Measurements from ENCODE around the gene PCSK7.
"Not testable (repeated sequence)": the region's sequence is repeated elsewhere in the genome, so short reads cannot be mapped to it uniquely, and the experiment has no call there.

The PCSK7 gene

DNA sequence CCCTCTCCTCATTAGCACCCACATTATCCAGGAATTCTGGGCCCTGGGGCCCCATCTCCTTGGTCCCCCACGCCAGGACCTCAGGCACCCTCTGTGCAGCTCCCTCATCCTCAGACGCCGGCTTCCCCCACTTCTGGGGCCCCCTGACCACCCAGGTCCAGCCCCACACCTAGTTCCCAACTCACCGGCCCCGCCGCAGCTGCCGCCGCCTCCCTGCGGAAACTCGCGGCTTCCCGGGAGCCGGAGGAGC is at the start of gene PCSK7:
Gene PCSK7, minus strand, starts transcription at position 232 of the 250 bp plus-strand sequence. CDS start 2,229 bp downstream, outside the sequence.
- no peak for DNase-seq

DNA sequence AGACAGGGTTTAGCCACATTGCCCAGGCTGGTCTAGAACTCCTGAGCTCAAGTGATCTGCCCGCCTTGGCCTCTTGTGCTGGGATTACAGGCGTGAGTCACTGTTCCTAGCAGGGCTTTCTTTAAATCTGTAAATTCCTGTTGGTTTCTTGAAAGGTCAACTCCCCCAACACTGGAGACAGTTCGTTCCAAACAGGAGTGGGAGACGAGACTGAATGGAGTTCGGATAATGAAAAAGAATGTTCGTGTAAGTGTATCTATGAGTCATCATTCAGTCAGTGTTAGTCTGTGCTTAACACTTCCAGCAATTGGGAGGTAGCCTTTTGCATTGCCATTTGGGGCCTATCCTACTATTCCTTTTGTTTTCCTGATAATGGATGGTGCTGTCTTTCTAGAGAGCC is 49.3 kb upstream of the PCSK7 start:
- no peak for DNase-seq

- peak; percentile 40 for DNase-seq
Measured at GRCh38 chr11:117279711-117280376, 48.0 kb upstream of the PCSK7 start.

DNA sequence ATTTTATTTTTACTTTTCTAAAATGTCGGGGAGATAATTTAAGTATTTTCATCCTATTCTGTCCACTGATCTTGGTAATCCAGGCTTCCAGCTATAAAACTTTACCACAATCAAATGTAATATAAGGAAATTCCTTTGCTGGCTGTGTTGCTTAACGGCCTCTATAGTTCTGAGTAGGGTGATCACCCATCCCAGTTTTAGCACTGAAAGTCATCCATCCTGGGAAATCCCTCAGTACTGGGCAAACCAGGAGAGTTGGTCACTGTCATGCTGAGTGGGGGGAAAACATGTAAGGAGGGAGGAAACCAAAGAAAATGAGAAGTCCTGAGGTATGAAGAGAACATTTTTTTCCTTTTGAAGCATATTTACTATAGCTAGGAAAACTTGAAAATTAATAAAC is 46.5 kb upstream of the PCSK7 start:
- no peak for DNase-seq

DNA sequence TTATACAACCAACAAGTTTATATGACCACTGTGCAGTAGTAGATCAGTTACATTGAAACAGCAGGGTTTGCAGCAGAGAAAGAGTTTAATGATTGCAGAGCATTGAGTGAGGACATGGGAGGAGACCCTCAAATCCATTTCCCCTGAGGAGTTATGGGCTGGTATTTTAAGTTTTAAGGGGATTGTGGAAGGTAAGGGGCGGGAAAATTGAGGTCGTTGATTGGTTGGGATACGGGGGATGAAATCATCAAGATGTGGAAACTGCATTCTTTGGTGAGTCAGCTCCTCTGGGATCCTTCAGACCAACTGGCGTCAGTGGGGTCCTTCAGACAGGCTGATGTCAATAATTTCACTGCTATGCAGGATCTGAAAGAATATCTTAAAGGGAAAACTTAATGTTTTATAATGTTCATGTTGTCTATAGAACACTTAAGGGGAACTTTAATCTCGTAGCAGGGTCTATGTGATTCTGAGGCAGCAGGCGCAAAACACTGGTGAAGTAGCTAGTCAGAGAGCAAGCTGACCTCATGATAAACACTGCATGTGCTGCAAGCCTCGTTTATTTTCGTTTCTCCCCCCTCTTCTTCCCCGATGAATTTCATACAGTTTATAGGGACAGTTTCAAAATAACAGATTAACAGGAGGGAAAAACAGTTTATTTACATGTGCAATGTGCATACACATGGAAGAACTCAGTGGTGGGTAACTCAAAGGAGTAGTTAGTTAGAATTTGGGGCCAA is 41.8 kb upstream of the PCSK7 start:
- DNase-seq, result no peak

GRCh38 chr11:117272175-117272574 is 40.3 kb upstream of the PCSK7 start:
- not testable (repeated sequence) for DNase-seq

GRCh38 chr11:117271208-117271607 is 39.3 kb upstream of the PCSK7 start:
- DNase-seq, result no peak

GRCh38 chr11:117269856-117270255 is 38.0 kb upstream of the PCSK7 start:
- DNase-seq, result no peak

DNA sequence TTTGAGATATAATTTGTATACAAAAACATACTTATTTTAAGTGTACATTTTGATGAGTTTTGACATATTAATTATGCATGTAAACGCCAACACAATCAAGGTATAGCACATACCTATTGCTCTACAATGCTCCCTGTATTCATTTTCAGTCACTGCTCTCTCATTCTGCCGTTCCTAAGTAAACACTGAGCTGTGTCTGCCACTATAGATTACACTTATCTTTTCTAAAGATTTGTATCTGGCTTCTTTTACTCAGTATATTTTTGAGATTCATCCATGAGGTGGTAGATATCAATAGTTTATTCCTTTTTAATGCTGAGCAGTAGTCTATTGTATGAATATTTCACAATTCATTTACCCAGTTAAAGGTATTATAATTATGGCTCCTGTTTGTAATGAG is 33.9 kb upstream of the PCSK7 start:
- DNase-seq, result no peak

DNA sequence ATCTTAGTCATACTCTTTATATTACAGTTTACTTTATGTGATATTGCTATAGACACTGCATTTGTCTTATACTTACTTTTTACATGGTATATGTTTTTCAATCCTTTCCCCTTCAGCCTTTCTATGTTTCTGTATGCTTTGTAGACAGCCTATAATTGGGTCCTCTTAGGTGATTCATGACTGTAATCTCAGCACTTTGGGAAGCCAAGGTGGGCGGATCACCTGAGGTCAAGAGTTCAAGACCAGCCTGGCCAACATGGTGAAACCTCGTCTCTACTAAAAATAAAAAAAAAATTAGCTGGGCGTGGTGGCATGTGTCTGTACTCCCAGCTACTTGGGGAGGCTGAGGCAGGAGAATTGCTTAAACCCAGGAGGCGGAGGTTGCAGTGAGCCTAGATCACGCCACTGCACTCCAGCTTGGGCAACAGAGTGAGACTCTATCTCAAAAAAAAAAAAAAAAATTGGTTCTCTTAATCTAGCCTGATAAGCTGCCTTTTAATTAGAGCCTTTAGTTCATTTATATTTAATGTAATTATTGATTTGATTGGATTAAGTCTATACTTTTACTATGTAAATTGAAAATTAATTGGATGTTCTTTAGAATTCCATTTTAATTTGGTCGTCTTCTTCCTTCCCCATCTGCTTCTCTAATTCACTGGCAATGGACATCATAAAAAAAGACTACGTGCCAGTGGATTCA is 32.9 kb upstream of the PCSK7 start:
- DNase-seq, result not testable (repeated sequence)

GRCh38 chr11:117259417-117259816 is 27.5 kb upstream of the PCSK7 start:
- no peak for DNase-seq

DNA sequence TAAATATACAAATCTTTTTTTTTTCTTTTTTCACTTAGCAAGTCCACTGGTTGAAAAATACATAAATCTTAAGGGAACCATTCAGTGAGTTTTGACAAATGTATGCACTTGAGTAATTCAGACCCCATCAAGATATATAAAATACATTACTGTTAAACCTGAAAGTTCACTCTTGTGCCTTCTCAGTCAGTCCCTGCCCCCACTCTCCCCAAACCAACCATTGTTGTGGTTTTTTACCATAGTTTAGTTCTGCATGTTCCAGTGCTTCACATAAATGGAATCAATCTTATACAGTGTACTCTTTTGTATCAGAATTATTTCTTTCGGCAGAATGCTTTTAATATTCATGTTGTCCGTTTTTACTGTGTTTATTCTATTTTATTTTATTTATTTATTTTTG is 26.7 kb upstream of the PCSK7 start:
- DNase-seq, result no peak

DNA sequence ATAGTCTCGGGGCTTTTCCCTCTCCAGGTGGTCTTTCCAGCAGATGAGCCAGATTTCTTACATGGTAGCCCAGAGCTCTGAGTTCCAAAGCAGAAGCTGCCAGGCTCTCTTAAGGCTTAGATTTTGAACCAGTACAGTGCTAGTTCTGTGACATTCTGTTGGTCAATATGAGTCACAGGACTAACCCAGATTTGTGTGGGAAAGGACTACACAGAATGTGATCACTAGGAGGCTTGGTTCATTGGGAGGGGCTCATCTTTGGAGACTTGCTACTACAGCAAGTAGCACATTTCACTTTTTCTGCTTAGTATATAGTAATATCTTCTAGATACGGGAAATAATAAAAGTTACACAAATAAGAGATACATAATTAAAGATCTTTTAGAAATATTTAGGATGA is 24.7 kb upstream of the PCSK7 start:
- no peak for DNase-seq

- no peak for DNase-seq
Measured at GRCh38 chr11:117255966-117256365, 24.1 kb upstream of the PCSK7 start.

DNA sequence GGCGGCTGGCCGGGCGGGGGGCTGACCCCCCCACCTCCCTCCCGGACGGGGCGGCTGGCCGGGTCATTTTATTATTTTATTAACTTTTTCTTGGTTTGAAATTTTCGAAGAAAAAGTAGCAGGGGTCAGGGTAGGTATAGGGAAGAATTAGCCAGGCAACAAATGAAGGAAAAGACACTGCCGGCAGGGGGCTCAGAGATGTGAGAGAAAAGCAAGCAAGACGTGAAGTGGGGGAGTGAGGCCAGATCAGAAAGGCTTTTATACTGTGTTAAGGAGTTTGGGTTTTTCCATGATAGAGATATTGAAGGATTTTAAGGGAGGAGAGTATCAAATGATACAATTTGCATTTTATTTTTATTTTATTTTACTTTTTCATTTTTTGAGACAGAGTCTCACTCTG is 19.6 kb upstream of the PCSK7 start:
- DNase-seq, result no peak

DNA sequence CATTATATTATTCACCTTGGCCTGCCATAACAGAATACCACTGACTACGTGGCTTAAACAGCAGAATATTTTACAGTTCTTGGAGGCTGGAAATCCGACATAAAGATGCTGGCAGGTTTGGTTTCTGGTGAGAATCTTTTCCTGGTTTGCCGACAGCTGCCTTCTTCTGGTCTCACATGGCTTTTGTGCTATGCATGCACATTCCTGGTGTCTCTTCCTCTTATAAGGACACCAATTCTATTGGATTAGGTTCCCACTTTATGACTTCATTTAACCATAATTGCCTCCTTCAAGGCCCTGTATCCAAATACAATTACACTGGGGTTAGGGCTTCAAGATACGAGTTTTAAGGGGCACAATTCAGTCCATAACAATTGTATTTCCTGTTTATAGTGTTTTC is 17.7 kb upstream of the PCSK7 start:
- no peak for DNase-seq

DNA sequence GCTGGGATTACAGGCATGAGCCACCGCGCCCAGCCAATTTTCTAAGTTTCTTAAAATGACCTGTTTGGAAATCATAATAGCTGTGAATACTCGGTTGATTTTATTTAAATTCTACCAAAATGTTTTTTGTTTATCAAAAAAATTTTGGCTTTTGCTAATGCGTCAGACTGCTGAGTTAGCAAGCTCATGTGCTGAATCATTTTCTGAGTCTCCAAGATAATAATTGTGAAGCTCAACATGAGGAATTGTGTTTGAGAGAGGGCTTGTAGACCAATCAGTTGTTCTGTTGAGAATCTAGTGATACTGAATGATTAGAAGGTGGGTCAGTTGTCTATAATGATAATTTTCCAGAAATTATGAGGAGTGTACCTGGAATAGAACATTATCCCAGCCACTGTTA is 16.5 kb upstream of the PCSK7 start:
- DNase-seq, result no peak

DNA sequence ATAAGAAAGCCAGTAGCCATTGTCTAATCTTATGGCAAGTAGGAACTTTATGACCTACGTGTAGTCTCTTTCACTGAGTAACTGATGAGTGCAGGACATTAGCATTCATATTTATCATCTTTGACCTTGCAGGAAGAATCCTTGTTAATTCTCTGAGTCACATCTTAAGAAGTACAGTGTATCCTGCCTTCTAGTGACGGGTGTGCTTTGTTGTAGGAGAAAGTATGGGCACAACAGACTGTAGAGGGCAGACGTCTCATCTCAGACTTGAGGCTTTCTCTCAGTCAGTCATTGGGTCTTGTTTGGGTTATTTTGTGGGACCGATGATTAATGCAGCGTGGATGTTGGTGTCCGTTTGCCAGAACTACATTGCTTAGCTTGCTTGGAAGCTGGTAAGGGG is 7.4 kb upstream of the PCSK7 start:
- no peak for DNase-seq

DNA sequence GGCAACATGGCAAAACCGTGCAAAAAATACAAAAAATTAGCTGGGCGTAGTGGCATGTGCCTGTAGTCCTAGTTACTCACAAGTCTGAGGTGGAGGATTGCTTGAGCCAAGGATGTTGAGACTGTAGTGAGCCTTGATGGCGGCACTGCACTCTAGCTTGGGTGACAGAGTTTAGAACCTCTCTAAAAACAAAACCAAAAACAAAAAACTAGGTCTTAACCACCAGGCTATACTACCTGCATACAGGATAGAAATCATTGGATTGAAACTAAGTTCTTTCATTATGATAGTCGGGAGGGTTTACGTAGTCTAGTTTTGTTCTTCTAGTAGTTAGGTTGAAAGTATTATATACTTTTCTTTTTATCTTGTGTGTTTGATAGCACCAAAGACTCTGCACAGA is 6.3 kb upstream of the PCSK7 start:
- peak; percentile 22 for DNase-seq

- DNase-seq, result no peak
Measured at GRCh38 chr11:117232911-117233409, 1.1 kb upstream of the PCSK7 start.

DNA sequence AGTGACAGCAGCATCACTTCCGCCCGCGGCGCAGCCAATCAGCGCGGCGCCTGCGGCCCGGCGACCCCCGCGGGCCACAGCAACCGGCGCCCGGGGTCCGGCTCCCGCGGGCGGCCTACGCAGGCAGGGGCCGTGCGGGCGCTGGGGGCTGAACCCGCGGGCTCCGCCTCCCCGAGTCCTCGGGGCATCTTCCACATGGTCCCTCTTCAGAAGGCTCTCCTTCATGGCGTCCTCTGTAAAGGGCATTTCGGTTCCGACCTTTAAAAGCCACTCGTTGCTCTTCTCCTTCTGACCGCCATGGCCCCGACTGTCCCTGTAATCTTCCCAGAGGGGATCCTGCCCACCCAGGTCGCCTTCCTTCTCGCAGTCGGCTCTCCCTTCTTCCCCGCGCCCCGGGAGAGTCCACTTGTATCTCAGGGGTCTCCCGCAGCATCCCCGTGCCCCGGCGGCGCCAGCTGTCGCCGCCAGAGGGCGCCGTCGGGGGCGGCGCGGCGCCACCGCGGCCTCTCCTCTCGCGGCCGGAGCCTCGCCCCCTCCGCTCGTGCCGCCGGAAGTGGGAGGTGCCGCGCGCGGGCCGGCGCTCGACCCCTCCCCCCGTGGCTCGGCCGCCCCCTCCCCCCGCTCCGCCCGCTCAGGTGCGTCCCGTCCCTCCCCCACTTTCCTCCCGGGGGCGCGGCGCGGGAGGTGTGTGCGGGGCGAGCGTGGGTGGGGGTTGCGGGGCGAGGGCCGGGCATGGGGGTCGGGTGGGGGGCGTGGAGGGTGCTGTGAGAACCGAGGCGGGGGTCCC is 412 bp upstream of the PCSK7 start, which contains the start of gene RNF214:
Gene RNF214, plus strand, starts transcription at position 580 of the 787 bp plus-strand sequence. CDS start 1,602 bp downstream, outside the sequence.
- peak; percentile 81 for DNase-seq

DNA sequence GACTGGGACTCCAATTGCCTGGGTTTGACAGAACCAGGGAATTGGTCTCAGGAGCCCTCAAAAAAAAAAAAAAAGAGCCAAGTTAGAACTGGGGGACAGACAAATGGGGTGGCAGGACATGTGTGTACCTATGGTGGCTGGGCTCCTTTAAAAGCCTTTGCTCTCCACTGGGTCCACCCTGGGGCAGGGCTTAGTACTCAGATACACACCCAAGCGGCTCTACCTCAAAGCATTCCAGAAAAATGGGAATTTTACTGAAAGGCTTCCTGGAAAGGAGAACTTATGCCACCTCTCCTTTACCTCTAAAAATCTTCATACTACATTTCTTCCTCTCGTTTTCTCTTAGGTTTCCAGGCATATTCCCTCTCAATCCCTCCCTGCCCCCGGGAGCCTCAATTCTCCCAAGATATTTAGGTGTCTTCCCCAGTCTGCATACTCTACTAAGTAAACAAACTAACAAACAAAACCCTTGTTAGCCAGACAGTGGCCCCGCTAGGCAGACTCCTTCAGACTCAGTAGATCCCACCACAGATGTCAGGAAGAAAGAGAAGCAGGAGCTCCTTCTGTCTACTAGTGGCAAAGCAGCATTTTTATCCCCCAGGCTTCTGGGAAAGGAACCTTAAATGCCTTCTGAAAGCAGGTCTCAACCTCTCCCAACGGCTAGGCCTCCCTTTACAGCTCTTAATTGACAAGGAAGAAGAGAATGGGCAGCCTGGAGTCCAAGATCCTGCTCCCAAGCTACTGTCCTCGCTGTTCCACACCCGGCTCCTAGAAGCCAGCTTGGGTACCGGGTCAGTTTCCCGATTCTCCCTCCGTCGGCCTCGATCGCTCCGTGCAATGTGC is 653 bp downstream of the PCSK7 start:
- no peak for DNase-seq
